HUES64 (cell line): ENCODE results near the gene C20orf202.
"Not testable (repeated sequence)": the region's sequence is repeated elsewhere in the genome, so short reads cannot be mapped to it uniquely, and the experiment has no call there.

Experiments
- H3K27ac ChIP-seq: 2 replicates; pipeline ENCODE4 v1.7.0; 2013; ENCODE audit warnings: low read depth, low read length, inconsistent platforms
- H3K27me3 ChIP-seq: 2 replicates; pipeline ENCODE4 v1.6.1; 2013; ENCODE audit warnings: mild to moderate bottlenecking, low read length; ENCODE audit not compliant: insufficient read depth
- H3K36me3 ChIP-seq: 2 replicates; pipeline ENCODE4 v1.6.1; 2013; ENCODE audit warnings: mild to moderate bottlenecking, low read length; ENCODE audit not compliant: insufficient read depth
- H3K4me1 ChIP-seq: 2 replicates; pipeline ENCODE4 v1.6.1; 2013; ENCODE audit warnings: mild to moderate bottlenecking, low read length, moderate library complexity; ENCODE audit not compliant: insufficient read depth
- H3K4me3 ChIP-seq: 2 replicates; pipeline ENCODE4 v1.5.1; 2013; ENCODE audit warnings: mild to moderate bottlenecking, low read length, moderate library complexity
- H3K9ac ChIP-seq: 2 replicates; pipeline ENCODE4 v1.6.1; 2013; ENCODE audit warnings: mild to moderate bottlenecking, low read depth, low read length
- H3K9me3 ChIP-seq: 2 replicates; pipeline ENCODE4 v1.6.1; 2013; ENCODE audit warnings: low read depth, low read length; ENCODE audit not compliant: insufficient read depth
- WGBS: fragments of 150-250, 120-280 bp; methylation state at CpG from one replicate; pipeline ENCODE4 v1.1.7; 2013; ENCODE audit warnings: missing lambda C conversion rate; 5-methylcytosine and 5-hydroxymethylcytosine counted together

C20orf202 gene

DNA sequence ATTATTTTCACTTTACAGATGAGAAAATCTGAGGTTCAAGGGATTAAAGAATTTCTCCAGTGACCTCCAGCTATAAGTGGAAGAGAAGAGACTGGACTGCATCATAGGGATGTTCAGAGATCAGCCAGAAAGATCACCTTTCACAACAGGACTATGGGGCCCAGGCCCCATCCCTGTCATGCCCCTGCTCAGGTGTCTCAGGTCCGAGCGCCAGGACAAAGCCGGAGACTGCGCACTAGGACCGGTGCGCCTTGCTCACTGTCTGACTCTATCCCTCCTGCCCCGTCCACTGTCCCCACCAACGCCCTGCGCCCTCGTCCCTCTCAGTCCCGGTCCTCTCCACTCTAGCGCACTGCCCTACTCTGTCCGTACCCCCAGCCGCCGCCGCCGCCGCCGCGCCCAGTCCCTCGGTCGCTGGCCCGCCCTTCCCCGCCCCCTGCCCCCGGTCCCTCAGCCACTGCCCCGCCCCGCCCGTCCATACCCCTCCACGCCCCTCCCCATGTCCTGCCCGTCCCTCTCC lies 22.1 kb downstream of the C20orf202 start:
- Histone ChIP-seq H3K4me1 (peaks cover 4% of the 10 kb centered on the region), H3K4me3 (peak overlapping the region; percentile 70), H3K9me3 (no peaks in the 10 kb centered on the region), H3K27ac (no peak overlapping the region), H3K9ac (no peak overlapping the region), H3K36me3 (no peaks in the 10 kb centered on the region), H3K27me3 (peaks cover 55% of the 10 kb centered on the region)
- 2% methylated on average over 22 of the region's 30 CpGs for WGBS

DNA sequence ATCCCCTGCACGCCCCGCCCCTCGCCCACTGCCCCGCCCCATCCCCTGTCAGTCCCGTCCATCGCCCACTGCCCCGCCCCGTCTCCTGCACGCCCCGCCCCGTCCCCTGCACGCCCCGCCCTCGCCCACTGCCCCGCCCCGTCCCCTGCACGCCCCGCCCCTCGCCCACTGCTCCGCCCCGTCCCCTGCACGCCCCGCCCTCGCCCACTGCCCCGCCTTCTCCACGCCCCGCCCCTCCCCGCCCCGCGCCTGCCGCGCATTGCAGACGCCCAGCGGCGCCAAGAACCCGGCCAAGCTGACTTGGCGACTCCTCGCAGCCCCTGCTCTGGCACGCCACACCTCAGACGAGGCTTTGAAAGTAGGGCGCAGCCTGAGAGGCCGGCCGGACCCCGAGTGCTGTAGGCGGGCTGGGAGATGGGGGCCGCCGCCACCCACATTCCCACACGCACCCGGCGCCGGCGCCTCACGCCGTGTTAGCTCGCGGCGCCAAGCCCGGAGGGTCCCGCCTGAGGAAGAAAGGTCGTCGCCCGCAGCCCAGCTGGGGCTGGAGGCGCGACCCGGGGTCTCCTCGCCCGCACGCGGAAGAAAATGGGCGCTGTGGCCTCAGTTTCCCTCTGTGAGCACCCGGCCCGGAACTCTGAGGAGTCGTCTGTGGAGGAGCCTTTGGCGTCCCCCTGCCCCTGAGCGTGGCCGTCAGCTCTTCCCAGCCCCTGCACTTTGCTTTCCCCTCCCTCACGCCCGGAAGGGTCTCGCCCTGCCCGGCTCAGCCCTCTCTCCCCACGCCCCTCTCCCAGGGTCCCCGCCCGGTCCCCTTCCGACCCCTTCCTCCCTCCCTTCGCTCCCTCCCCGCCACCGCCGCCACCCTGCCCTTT lies 22.8 kb downstream of the C20orf202 start, which contains the start of gene RAD21L1:
Gene RAD21L1, plus strand, starts transcription at position 262 of the 872 bp plus-strand sequence. CDS start 2,410 bp downstream, outside the sequence.
- peak within 1 kb of the TSS; percentile 77 for H3K9ac ChIP-seq
- peaks cover 4% of the 10 kb centered on the region for H3K4me1 ChIP-seq
- peaks cover 60% of the 10 kb centered on the region for H3K27me3 ChIP-seq
- H3K36me3 ChIP-seq = no peaks in the 10 kb centered on the region
- H3K9me3 ChIP-seq = no peaks in the 10 kb centered on the region
- WGBS = under 1% methylated on average over 69 of the region's 88 CpGs
- peak within 1 kb of the TSS; percentile 58; the same call in 1 of the 2 replicates for H3K27ac ChIP-seq
- peak within 1 kb of the TSS; percentile 74 for H3K4me3 ChIP-seq

DNA sequence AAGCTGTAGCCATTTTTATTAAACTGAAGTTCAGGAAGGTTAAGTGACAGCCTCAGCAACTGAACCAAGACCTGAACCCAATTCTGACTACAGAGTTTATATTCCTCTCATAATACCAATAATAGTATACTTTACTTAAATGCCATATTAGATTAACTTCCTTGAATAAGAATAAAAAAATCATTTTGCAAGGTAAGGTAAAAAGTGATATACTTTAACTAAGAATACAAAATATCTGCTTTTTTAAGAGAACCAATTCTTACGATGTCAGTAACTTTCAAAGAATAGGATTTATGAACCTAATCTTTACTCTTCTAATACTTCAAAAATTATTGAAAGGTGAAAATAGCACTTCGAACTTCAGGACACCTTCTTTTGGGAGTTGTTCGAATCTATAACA lies 26.3 kb downstream of the C20orf202 start:
- no peak overlapping the region for H3K27ac ChIP-seq
- no peak overlapping the region for H3K4me3 ChIP-seq
- H3K4me1 ChIP-seq = peaks cover 4% of the 10 kb centered on the region
- WGBS = 88% methylated on average over 2 of the region's 3 CpGs
- no peak overlapping the region for H3K9ac ChIP-seq
- no peaks in the 10 kb centered on the region for H3K9me3 ChIP-seq
- H3K27me3 ChIP-seq = peaks cover 59% of the 10 kb centered on the region
- H3K36me3 ChIP-seq = no peaks in the 10 kb centered on the region

DNA sequence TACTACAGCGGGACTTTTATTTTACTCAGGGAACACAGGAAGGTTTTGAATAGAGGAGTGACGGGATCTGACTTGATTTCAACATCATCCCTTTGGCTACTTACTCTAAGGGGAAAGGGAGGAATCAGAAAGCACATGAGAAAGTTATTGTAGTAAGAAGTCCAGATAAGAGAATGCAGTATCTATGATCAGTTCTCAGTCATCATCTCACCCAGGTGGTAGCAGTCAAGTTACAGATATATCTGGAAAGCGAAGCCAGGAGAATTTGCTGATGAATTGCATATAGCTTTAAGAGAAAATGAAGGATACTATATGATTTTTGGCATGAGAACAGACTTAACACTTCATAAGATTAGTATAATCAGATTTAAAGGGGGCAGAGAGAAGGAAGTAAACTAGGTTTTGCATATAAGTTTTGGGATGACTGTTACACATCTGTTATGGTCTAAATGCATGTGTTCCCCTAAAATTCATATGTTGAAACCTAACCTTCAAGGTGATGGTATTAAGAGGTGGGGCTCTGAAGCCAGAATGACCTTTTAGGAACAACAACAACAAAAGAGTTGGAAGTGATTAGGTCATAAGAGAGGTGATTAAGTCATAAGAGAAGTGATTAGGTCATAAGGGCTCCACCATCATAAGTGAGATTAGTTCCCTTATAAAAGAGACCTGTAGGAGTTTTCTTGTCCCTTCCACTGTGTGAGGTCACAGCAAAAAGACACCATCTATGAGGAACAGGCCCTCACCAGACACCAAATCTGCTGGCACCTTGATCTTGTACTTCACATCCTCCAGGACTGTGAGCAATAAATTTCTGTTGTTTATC lies 29.2 kb downstream of the C20orf202 start:
- no peak overlapping the region for H3K27ac ChIP-seq
- H3K27me3 ChIP-seq = peaks cover 36% of the 10 kb centered on the region
- no peaks in the 10 kb centered on the region for H3K9me3 ChIP-seq
- H3K9ac ChIP-seq = no peak overlapping the region
- WGBS = 90% methylated on average over 3 of the region's 3 CpGs
- H3K36me3 ChIP-seq = no peaks in the 10 kb centered on the region
- no peaks in the 10 kb centered on the region for H3K4me1 ChIP-seq
- no peak overlapping the region for H3K4me3 ChIP-seq

DNA sequence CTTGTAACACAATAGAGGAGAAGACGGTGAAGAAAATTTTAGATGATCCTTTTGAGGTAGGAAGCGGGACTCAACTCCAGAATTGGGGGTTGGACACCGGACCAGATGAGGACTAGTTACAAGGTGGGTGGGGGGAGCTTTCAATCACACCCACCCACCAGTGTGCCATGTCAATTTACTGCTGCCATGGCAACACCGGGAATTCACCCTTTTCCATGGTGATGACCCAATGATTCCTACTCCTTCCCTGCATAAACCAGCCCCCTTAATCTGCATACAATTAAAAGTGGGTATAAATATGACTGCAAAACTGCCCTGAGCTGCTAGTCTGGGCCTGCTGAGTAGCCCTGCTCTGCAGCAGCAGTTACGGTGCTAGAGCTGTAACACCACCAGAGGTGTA lies 37.3 kb downstream of the C20orf202 start:
- Histone ChIP-seq H3K4me3 (no peak overlapping the region), H3K27me3 (peaks cover 2% of the 10 kb centered on the region; the same call in 1 of the 2 replicates), H3K27ac (no peak overlapping the region), H3K9ac (no peak overlapping the region), H3K36me3 (no peaks in the 10 kb centered on the region), H3K4me1 (peaks cover 8% of the 10 kb centered on the region; the same call in 1 of the 2 replicates), H3K9me3 (no peaks in the 10 kb centered on the region)
- 83% methylated on average over 5 of the region's 5 CpGs for whole genome bisulfite sequencing

DNA sequence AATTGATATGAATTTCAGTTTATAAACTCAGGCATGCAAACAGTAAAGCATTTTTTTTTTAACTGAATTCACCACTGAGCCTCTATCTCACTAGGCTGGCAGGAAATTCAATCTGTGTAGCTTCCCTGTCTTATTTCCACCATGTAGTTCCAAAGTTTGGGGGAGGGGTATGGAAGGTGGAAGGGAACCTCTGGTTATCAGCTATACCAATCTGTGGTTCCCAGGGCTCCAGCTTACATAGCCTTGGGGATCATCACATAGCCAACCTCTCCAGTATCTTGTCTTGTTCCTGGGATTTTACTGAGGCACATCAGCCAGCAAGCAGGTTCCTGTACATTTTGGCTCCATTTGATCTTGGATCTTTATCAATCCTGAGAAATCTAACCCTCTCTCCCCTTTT lies 38.2 kb downstream of the C20orf202 start:
- H3K27me3 ChIP-seq = peaks cover 2% of the 10 kb centered on the region; the same call in 1 of the 2 replicates
- no peak overlapping the region for H3K4me3 ChIP-seq
- peaks cover 8% of the 10 kb centered on the region; the same call in 1 of the 2 replicates for H3K4me1 ChIP-seq
- no peaks in the 10 kb centered on the region for H3K36me3 ChIP-seq
- no peak overlapping the region for H3K27ac ChIP-seq
- H3K9me3 ChIP-seq = no peaks in the 10 kb centered on the region
- H3K9ac ChIP-seq = no peak overlapping the region

DNA sequence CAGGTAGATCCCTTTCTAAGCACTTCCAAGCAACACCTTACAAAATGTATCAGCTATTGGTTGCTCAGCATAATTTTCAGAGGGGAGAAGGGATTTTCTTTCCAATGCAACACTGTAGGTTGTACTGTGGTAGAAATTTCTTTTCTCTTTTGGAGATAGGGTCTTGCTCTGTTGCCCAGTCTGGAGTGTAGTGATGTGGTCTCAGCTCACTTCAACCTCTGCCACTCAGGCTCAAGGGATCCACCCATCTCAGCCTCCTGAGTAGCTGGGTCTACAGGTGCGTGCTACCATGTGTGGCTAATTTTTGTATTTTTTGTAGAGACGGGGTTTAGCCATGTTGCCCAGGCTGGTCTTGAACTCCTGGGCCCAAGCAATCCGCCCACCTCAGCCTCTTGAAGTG lies 38.8 kb downstream of the C20orf202 start:
- peaks cover 8% of the 10 kb centered on the region; the same call in 1 of the 2 replicates for H3K4me1 ChIP-seq
- H3K27ac ChIP-seq = no peak overlapping the region
- no peaks in the 10 kb centered on the region for H3K9me3 ChIP-seq
- H3K27me3 ChIP-seq = peaks cover 2% of the 10 kb centered on the region; the same call in 1 of the 2 replicates
- 95% methylated on average over 3 of the region's 3 CpGs for WGBS
- no peak overlapping the region for H3K9ac ChIP-seq
- H3K4me3 ChIP-seq = no peak overlapping the region
- H3K36me3 ChIP-seq = no peaks in the 10 kb centered on the region

DNA sequence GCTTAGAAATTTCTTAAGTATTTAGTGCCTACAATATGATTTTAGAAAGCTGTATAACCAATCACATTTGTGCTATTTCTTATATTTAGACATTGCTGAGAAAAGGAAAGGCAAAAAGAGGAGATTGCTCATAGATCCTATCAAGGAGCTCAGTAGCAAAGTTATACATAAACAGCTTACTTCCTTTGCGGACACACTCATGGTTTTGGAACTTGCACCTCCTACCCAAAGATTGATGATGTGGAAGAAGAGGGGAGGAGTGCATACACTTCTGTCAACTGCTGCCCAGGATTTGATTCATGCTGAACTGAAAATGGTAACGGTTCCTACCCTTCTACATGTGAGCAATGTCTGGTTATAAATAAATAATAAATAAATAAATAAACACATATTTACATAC lies 39.3 kb downstream of the C20orf202 start:
- Histone ChIP-seq H3K36me3 (no peaks in the 10 kb centered on the region), H3K9me3 (no peaks in the 10 kb centered on the region), H3K4me1 (peaks cover 8% of the 10 kb centered on the region; the same call in 1 of the 2 replicates), H3K27me3 (peaks cover 2% of the 10 kb centered on the region; the same call in 1 of the 2 replicates), H3K4me3 (no peak overlapping the region), H3K9ac (no peak overlapping the region), H3K27ac (no peak overlapping the region)
- no CpG with 5 or more reads among the region's 2 CpGs for WGBS

DNA sequence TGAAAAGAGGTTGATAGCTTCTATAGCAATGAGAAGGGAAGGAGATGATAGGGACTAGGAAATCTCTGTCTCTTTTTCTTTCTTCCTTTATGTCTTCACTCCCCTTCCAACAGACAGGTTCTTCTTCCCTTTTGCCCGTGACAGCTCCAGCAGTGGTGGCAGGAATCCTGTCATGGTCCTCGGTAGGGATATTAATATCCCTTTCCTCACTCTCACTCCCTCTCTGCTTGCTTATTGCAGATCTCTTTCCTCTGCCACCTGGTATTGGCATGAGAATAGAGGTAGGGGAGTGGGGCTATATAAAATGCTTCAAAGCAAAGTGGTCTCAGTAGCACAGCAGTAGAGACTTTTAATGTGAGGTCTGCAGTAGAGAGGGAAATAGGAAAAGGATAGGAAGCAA lies 42.3 kb downstream of the C20orf202 start:
- no peaks in the 10 kb centered on the region for H3K27me3 ChIP-seq

DNA sequence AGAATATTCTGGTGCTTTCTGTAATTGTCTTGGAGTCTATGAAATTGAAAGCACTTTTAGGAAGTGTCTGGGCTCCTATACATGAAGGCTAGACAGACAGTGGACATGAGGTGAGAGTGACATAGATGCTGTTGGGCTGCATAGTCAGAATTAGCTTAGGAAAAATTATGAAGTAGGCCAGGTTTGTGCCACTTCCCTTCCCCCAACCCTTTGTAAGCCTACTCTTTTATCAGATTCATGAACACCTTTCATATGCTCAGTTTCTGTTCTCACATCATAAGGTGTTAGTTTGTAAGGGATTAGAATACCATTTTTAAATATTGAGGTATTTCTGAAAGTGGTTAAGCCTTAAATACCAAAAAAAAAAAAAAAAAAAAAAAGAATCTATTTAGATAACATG lies 44.4 kb downstream of the C20orf202 start:
- no peak overlapping the region for H3K9ac ChIP-seq
- H3K27ac ChIP-seq = no peak overlapping the region
- no peaks in the 10 kb centered on the region for H3K27me3 ChIP-seq
- H3K4me3 ChIP-seq = no peak overlapping the region
- H3K9me3 ChIP-seq = no peaks in the 10 kb centered on the region
- no peaks in the 10 kb centered on the region for H3K4me1 ChIP-seq
- H3K36me3 ChIP-seq = no peaks in the 10 kb centered on the region

More for the DNA sequence above, 42.3 kb downstream of the C20orf202 start:
- Histone ChIP-seq H3K4me1 (peaks cover 8% of the 10 kb centered on the region; the same call in 1 of the 2 replicates), H3K4me3 (no peak overlapping the region), H3K9ac (no peak overlapping the region), H3K36me3 (no peaks in the 10 kb centered on the region), H3K27ac (no peak overlapping the region), H3K9me3 (no peaks in the 10 kb centered on the region)
- WGBS = 82% methylated on average over 2 of the region's 2 CpGs

DNA sequence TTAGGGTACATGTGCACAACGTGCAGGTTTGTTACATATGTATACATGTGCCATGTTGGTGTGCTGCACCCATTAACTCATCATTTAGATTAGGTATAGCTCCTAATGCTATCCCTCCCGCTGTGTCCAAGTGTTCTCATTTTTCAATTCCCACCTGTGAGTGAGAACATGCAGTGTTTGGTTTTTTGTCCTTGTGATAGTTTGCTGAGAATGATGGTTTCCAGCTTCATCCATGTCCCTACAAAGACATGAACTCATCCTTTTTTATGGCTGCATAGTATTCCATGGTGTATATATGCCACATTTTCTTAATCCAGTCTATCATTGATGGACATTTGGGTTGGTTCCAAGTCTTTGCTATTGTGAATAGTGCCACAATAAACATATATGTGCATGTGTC lies 47.0 kb downstream of the C20orf202 start:
- not testable (repeated sequence) for H3K27ac ChIP-seq, H3K9me3 ChIP-seq, H3K4me3 ChIP-seq, H3K4me1 ChIP-seq, H3K27me3 ChIP-seq, H3K9ac ChIP-seq, H3K36me3 ChIP-seq
- no CpG with 5 or more reads among the region's 2 CpGs for WGBS
